PC-3 (cell line): Measurements from ENCODE around the gene USP53. TPM values are rescaled to one million over a fixed set of nuclear protein-coding genes. Genes with fewer than 3 reads are reported as not detected.

ENCODE experiments used
- ATAC-seq: fragments of 200-7000 bp; cut with Tn5 transposase; 2 replicates; pipeline ENCODE4 v1.9.1; 2020; ENCODE audit warnings: mild to moderate bottlenecking, moderate library complexity
- BruUV-seq: library from RNA; stranded (reverse); fragments of 400-500 nt; replicated peaks from 2 replicates; lab custom pipeline; 2021; lab: Mats Ljungman, UMichigan
- CTCF ChIA-PET: fragments of 300-600 bp; sonication (Branson Sonifier 250); formaldehyde crosslinking; loops from one replicate; lab custom pipeline; 2022; ENCODE audit warnings: antibody characterized with exemption; lab: Charles Lee
- POLR2A ChIA-PET: fragments of 300-600 bp; sonication (Branson Sonifier 250); formaldehyde crosslinking; loops from one replicate; lab custom pipeline; 2022; ENCODE audit warnings: antibody characterized with exemption; ENCODE audit not compliant: unreplicated experiment; lab: Charles Lee
- DNase-seq: peaks from one replicate; pipeline ENCODE4 v3.0.0-alpha.2; 2015
- H2AFZ ChIP-seq: fragments of 300-600 bp; sonication (generic); 2 replicates; pipeline ENCODE4 v1.6.0; 2016; ENCODE audit warnings: antibody characterized with exemption, low read length
- H3F3A ChIP-seq: fragments of 300-600 bp; sonication (generic); one replicate; pipeline ENCODE4 v1.6.0; 2017; ENCODE audit warnings: antibody characterized with exemption, low read length, control low read depth, mild to moderate bottlenecking; ENCODE audit not compliant: unreplicated experiment
- H3K27ac ChIP-seq: fragments of 300-600 bp; sonication (generic); 2 replicates; pipeline ENCODE4 v1.5.1; 2016; ENCODE audit warnings: mild to moderate bottlenecking, low read length
- H3K27me3 ChIP-seq: fragments of 300-600 bp; sonication (generic); 2 replicates; pipeline ENCODE4 v1.6.1; 2016; ENCODE audit warnings: low read length, mixed read lengths
- H3K36me3 ChIP-seq: fragments of 300-600 bp; sonication (generic); 2 replicates; pipeline ENCODE4 v1.6.1; 2016; ENCODE audit warnings: low read depth, mixed run types, low read length, mixed read lengths
- H3K4me1 ChIP-seq: fragments of 300-600 bp; sonication (generic); 2 replicates; pipeline ENCODE4 v1.5.1; 2016; ENCODE audit warnings: low read length; ENCODE audit not compliant: insufficient read depth
- H3K4me2 ChIP-seq: fragments of 300-600 bp; sonication (generic); 2 replicates; pipeline ENCODE4 v1.6.0; 2016; ENCODE audit warnings: low read length
- H3K4me3 ChIP-seq: fragments of 300-600 bp; sonication (generic); 2 replicates; pipeline ENCODE4 v1.5.1; 2016; ENCODE audit warnings: mild to moderate bottlenecking, low read length, mixed read lengths
- H3K79me2 ChIP-seq: fragments of 300-600 bp; sonication (generic); 2 replicates; pipeline ENCODE4 v1.6.1; 2017; ENCODE audit warnings: low read length, mixed read lengths
- H3K9ac ChIP-seq: fragments of 300-600 bp; sonication (generic); 2 replicates; pipeline ENCODE4 v1.6.0; 2016; ENCODE audit warnings: mild to moderate bottlenecking, low read length
- H3K9me2 ChIP-seq: fragments of 300-600 bp; sonication (generic); replicated peaks from 2 replicates; pipeline ENCODE4 v1.6.1; 2016; ENCODE audit warnings: mixed run types, low read length, mixed read lengths
- H3K9me3 ChIP-seq: fragments of 300-600 bp; sonication (generic); 2 replicates; pipeline ENCODE4 v1.6.1; 2016; ENCODE audit warnings: low read length, mixed read lengths
- H4K20me1 ChIP-seq: fragments of 300-600 bp; sonication (generic); 2 replicates; pipeline ENCODE4 v1.6.1; 2016; ENCODE audit warnings: low read length, mixed read lengths
- EZH2 ChIP-seq: fragments of 300-600 bp; sonication (generic); IDR thresholded peaks from one replicate; pipeline ENCODE4 v1.6.1; 2017; ENCODE audit warnings: antibody characterized with exemption, mild to moderate bottlenecking, low read length; ENCODE audit not compliant: unreplicated experiment
- EZH2phosphoT487 ChIP-seq: fragments of 300-600 bp; sonication (generic); IDR thresholded peaks from 2 replicates; pipeline ENCODE4 v1.6.1; 2018; ENCODE audit warnings: mild to moderate bottlenecking, antibody characterized with exemption, low read length, borderline replicate concordance
- intact Hi-C: fragments of 100-400 bp; cut with micrococcal nuclease; formaldehyde crosslinking; loops from 2 replicates; pipeline ENCODE4 v1.9.0; 2023
- total RNA-seq: library from RNA; depleted of rRNA; stranded (reverse); fragments of >200 nt; gene quantifications from 2 replicates; pipeline ENCODE4 v1.2.3, GENCODE V29; 2014
- TF ChIP-seq, protein P1 (sequence below): fragments of 300-600 bp; sonication (generic); conservative IDR thresholded peaks from 2 replicates; pipeline ENCODE4 v1.5.1; 2017; ENCODE audit warnings: antibody characterized with exemption, low read depth, mild to moderate bottlenecking, low read length

The USP53 gene
- total RNA-seq, 1 experiment from 2014 or later, result 8.7 TPM

- BruUV-seq, result no TSS peak
- Histone ChIP-seq H3K79me2 (no peaks in the 10 kb centered on the region), H4K20me1 (no peaks in the 10 kb centered on the region), H3K9ac (no peak overlapping the region), H3K4me1 (0 out of 2 replicates have a peak, but pooled peaks cover 7% of the 10 kb centered on the region), H2AFZ (no peak overlapping the region), H3F3A (no peaks in the 10 kb centered on the region), H3K27ac (no peak overlapping the region), H3K4me3 (no peak overlapping the region), H3K27me3 (no peaks in the 10 kb centered on the region), H3K9me3 (no peaks in the 10 kb centered on the region), H3K9me2 (no peaks in the 10 kb centered on the region), H3K4me2 (no peak overlapping the region), H3K36me3 (no peaks in the 10 kb centered on the region)
- DNase-seq, result no peak
- intact Hi-C loops, result no loop called here
- ChIA-PET CTCF (no interaction called here), POLR2A (no interaction called here)
- TF ChIP-seq EZH2 (no peak), EZH2phosphoT487 (no peak)
- TF ChIP-seq, protein P1, sequence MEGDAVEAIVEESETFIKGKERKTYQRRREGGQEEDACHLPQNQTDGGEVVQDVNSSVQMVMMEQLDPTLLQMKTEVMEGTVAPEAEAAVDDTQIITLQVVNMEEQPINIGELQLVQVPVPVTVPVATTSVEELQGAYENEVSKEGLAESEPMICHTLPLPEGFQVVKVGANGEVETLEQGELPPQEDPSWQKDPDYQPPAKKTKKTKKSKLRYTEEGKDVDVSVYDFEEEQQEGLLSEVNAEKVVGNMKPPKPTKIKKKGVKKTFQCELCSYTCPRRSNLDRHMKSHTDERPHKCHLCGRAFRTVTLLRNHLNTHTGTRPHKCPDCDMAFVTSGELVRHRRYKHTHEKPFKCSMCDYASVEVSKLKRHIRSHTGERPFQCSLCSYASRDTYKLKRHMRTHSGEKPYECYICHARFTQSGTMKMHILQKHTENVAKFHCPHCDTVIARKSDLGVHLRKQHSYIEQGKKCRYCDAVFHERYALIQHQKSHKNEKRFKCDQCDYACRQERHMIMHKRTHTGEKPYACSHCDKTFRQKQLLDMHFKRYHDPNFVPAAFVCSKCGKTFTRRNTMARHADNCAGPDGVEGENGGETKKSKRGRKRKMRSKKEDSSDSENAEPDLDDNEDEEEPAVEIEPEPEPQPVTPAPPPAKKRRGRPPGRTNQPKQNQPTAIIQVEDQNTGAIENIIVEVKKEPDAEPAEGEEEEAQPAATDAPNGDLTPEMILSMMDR, result no peak
- ATAC-seq, result no peak
These were observed 68.9 kb downstream of the USP53 start for GRCh38 chr4:119281393-119281792.

GRCh38 chr4:119284876-119285780, 72.6 kb downstream of the USP53 start:
- Histone ChIP-seq H3K27ac (no peak overlapping the region), H3K4me3 (peak overlapping the region; percentile 44; the same call in 1 of the 2 replicates), H3K9me3 (no peaks in the 10 kb centered on the region), H3K27me3 (no peaks in the 10 kb centered on the region), H3K79me2 (no peaks in the 10 kb centered on the region), H3K36me3 (no peaks in the 10 kb centered on the region), H3K9ac (no peak overlapping the region), H3K9me2 (no peaks in the 10 kb centered on the region), H3K4me1 (0 out of 2 replicates have a peak, but pooled peaks cover 7% of the 10 kb centered on the region), H2AFZ (no peak overlapping the region), H4K20me1 (no peaks in the 10 kb centered on the region), H3K4me2 (peak overlapping the region; percentile 69), H3F3A (no peaks in the 10 kb centered on the region)
- no peak for TF ChIP-seq EZH2phosphoT487
- TF ChIP-seq, protein P1, result no peak
- TF ChIP-seq EZH2, result no peak
- no TSS peak for BruUV-seq
- intact Hi-C loops, result loop anchor here (5.0 kb wide), 2 partner anchors 73 to 243 kb away; partner anchors contain the start of gene USP53
- peak; percentile 23 for DNase-seq
- ATAC-seq, result peak; percentile 63; the same call in 1 of the 2 replicates
- ChIA-PET POLR2A (no interaction called here), CTCF (no interaction called here)
